Activated CD4-positive, alpha-beta T cell treated with anti-CD3 and anti-CD28 coated beads for 4 hours (primary cell): ENCODE results near the gene FFAR1.
"Not testable (repeated sequence)": the region's sequence is repeated elsewhere in the genome, so short reads cannot be mapped to it uniquely, and the experiment has no call there.

ENCODE experiments used
- DNase-seq, 2 donors: peaks; one replicate each; pipeline ENCODE4 v3.0.0-alpha.2; 2020

FFAR1 gene

GRCh38 chr19:35363711-35364425 lies 16.2 kb downstream of the FFAR1 start:
- no peak for DNase-seq

GRCh38 chr19:35365303-35365702 lies 17.6 kb downstream of the FFAR1 start:
- no peak for DNase-seq

- no peak for DNase-seq
Observed at GRCh38 chr19:35368378-35368777, 20.7 kb downstream of the FFAR1 start.

GRCh38 chr19:35369522-35369921 lies 21.8 kb downstream of the FFAR1 start:
- no peak for DNase-seq

- no peak for DNase-seq
Observed at GRCh38 chr19:35370722-35371121, 23.0 kb downstream of the FFAR1 start, which contains the start of gene GPR42. TSS of gene GPR42 (plus strand) at chr19:35371068. CDS start at chr19:35371360, 292 bp downstream.

GRCh38 chr19:35373492-35373891 lies 25.8 kb downstream of the FFAR1 start:
- DNase-seq = no peak

- DNase-seq = not testable (repeated sequence)
Observed at GRCh38 chr19:35374031-35374430, 26.3 kb downstream of the FFAR1 start.

GRCh38 chr19:35375505-35376307 lies 28.0 kb downstream of the FFAR1 start:
- no peak for DNase-seq

- no peak for DNase-seq
Observed at GRCh38 chr19:35377656-35378055, 30.0 kb downstream of the FFAR1 start.

- DNase-seq = no peak
Observed at GRCh38 chr19:35378356-35378755, 30.7 kb downstream of the FFAR1 start.

GRCh38 chr19:35379545-35379944 lies 31.8 kb downstream of the FFAR1 start:
- not testable (repeated sequence) for DNase-seq

GRCh38 chr19:35379992-35380391 lies 32.3 kb downstream of the FFAR1 start:
- DNase-seq = no peak

- no peak for DNase-seq
Observed at GRCh38 chr19:35380450-35381124, 32.9 kb downstream of the FFAR1 start.

- DNase-seq = no peak
Observed at GRCh38 chr19:35381318-35381717, 33.6 kb downstream of the FFAR1 start.

- DNase-seq = no peak
Observed at GRCh38 chr19:35381926-35382325, 34.2 kb downstream of the FFAR1 start.

GRCh38 chr19:35383536-35383935 lies 35.8 kb downstream of the FFAR1 start:
- DNase-seq = no peak

- no peak for DNase-seq
Observed at GRCh38 chr19:35388277-35389054, 40.8 kb downstream of the FFAR1 start.

- DNase-seq = no peak
Observed at GRCh38 chr19:35389192-35389861, 41.6 kb downstream of the FFAR1 start.

- DNase-seq = no peak
Observed at GRCh38 chr19:35392742-35393715, 45.3 kb downstream of the FFAR1 start.

- no peak for DNase-seq
Observed at GRCh38 chr19:35395382-35396199, 47.9 kb downstream of the FFAR1 start.
